ENCODE data around the gene VPS39.

Gene VPS39

GRCh38 chr15:42146551-42147430, 61.3 kb downstream of the VPS39 start:
- no peak for DNase-seq (ENCODE audit: low read depth)
- TF ChIP-seq, protein P1, sequence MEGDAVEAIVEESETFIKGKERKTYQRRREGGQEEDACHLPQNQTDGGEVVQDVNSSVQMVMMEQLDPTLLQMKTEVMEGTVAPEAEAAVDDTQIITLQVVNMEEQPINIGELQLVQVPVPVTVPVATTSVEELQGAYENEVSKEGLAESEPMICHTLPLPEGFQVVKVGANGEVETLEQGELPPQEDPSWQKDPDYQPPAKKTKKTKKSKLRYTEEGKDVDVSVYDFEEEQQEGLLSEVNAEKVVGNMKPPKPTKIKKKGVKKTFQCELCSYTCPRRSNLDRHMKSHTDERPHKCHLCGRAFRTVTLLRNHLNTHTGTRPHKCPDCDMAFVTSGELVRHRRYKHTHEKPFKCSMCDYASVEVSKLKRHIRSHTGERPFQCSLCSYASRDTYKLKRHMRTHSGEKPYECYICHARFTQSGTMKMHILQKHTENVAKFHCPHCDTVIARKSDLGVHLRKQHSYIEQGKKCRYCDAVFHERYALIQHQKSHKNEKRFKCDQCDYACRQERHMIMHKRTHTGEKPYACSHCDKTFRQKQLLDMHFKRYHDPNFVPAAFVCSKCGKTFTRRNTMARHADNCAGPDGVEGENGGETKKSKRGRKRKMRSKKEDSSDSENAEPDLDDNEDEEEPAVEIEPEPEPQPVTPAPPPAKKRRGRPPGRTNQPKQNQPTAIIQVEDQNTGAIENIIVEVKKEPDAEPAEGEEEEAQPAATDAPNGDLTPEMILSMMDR (IDR thresholded peaks at IDR 0.05; ENCODE audit: low read length, missing control alignments), result no peak
- H3K4me3 ChIP-seq (replicated peaks; ENCODE audit: low read depth, low read length), result no peak overlapping the region

GRCh38 chr15:42145546-42146455, 62.3 kb downstream of the VPS39 start:
- no peak overlapping the region for H3K4me3 ChIP-seq (replicated peaks; ENCODE audit: low read depth, low read length)
- TF ChIP-seq, protein P1 (IDR thresholded peaks at IDR 0.05; ENCODE audit: low read length, missing control alignments), result no peak
- no peak for DNase-seq (ENCODE audit: low read depth)

GRCh38 chr15:42144841-42145375, 63.2 kb downstream of the VPS39 start:
- no peak for DNase-seq (ENCODE audit: low read depth)
- H3K4me3 ChIP-seq (replicated peaks; ENCODE audit: low read depth, low read length), result no peak overlapping the region
- TF ChIP-seq, protein P1 (IDR thresholded peaks at IDR 0.05; ENCODE audit: low read length, missing control alignments), result no peak

- no peak for DNase-seq (ENCODE audit: low read depth)
These were observed 64.1 kb downstream of the VPS39 start for GRCh38 chr15:42143866-42144625.

GRCh38 chr15:42143356-42143755, 64.7 kb downstream of the VPS39 start:
- no peak for DNase-seq (ENCODE audit: low read depth)
- H3K4me3 ChIP-seq (replicated peaks; ENCODE audit: low read depth, low read length), result no peak overlapping the region
- TF ChIP-seq, protein P1 (IDR thresholded peaks at IDR 0.05; ENCODE audit: low read length, missing control alignments), result no peak

More at GRCh38 chr15:42143866-42144625, 64.1 kb downstream of the VPS39 start:
- TF ChIP-seq, protein P1 (IDR thresholded peaks at IDR 0.05; ENCODE audit: low read length, missing control alignments), result no peak
- H3K4me3 ChIP-seq (replicated peaks; ENCODE audit: low read depth, low read length), result no peak overlapping the region

All from fibroblast of pulmonary artery (primary cell).